NCI-H2107 (cell line): ENCODE results near the gene E2F8.

ENCODE experiments used
- DNase-seq: peaks from one replicate; lab custom pipeline; 2025; lab: John Stamatoyannopoulos, UW

Gene E2F8

GRCh38 chr11:19220903-19221724 lies 19.6 kb downstream of the E2F8 start:
- no peak for DNase-seq

GRCh38 chr11:19218786-19219460 lies 21.8 kb downstream of the E2F8 start:
- no peak for DNase-seq

DNA sequence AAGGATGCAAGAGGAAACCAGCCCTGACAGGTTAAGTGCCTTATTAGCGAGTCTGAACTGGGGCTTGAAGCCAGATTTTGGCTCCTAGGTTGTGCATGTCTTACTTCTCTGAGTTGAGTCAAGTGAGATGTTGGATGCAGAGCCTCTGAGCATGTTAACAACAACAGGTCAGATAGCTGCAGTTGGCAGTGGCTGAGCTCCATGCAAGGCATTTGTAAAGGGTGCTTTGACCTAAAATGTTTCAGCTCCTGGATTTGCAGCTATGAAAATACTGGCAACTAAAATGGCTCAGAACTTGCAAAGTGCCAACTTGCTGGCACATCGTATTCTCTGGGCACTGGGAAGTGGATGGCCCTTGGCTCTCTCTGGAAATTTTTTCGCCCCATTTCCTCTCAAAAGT lies 22.5 kb downstream of the E2F8 start:
- DNase-seq = no peak

DNA sequence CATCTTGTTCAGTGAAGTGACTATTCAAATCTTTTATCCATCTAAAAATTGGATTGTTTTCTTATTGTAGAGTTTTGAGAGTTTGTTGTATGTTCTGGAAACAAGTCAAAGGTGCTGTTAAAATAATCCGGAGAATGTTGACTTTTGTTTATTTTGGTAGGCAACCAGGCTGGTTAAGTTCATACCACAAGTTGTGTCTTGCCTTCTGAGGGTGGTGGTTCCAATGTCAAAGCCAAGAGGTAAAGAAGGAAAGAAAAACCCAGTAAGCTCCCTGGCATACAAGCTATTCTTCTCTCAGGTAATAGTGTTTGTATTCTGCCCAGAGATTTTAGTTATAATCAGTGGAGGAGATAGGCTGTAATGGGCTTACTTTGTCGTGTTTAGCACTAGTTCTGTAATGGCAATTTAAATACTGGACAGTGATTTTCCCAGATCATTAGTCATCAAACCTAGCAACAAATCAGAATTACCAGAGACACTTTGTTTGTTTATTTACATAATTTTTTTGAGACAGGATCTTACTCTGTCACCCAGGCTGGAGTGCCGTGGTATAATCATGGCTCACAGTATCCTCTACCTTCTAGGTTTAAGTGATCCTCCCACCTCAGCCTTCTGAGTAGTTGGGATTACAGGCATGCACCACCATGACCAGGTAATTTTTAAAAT lies 23.9 kb downstream of the E2F8 start:
- DNase-seq = no peak

- DNase-seq = no peak
These were observed 24.7 kb downstream of the E2F8 start for GRCh38 chr11:19216021-19216420.

DNA sequence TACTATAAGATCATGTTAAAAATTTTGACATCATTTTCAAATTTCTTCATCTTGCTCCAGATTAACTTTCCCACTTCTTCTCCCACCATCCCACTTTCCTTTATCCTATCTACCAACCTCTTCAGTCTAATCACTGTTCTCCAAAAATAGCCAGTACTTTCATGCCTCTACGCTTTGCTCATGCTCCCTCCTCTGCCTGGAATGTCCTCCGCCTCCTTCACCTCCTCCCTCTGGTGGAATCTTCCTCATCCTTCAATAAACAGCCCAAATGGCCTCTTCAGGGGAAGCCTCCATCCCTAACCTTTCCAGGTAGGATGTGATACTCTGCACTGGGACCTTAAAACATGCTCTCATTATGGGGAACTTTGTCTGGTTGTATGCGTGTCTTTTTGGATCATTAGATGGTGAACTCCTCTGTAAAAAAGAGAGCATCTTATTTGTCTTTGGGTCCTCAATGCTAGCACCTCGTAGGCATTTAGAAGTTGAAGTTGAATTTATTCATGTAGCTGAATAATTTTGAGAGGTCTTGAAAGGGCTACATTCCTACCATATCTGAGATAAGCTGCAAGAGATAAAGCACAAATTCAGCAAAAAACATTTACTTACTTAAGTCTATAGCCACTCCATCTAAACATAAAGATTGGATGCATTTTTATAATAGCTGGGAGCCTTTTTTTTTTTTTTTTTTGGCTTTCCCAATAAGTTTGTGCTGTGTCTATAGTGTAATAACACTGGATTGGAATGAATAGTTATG lies 31.0 kb downstream of the E2F8 start:
- no peak for DNase-seq

DNA sequence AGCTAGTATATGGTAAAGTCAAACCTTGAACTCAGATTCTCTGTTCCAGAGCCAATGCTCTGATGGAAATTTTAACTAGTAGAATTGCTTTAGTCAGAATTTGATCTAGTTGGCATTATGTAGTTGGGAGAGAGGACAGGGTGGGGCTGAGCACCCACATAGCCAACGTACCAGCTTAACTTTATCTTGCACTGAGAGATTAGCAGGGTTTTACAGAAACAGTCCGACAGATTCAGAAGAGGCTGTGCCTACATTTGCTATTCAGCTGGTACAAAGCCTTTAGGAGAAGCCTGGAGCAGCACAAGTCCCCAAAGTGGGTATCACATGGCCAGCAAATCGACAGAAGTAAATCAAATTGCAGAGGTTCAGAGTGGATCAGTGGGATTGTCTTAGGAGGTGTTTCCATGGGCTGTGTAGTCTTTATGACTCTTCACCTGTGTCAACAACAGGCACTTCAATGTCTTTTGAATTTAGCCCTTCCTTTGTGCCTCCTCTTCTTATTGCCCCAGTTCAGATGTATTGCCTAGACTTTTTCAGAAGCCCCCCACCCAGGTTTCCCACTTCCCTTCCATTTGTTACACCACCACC lies 31.7 kb downstream of the E2F8 start:
- no peak for DNase-seq

DNA sequence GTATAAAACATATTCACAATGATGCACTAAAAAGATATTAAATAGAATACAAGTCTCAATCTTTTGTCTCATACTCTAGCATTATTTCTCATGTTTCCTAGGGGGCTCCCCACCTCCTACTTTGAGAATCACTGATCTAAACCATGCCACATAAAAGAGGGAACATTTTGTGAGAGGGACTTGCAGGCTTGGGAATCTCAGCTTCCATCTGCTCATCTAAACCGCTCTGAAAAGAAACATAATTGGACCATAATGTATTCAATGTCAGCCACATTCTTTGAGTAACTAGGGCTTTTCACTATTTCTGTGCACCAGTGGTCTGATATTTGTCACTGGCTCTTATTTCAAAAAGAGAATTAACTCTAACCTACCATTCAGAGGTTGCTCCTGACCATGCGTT lies 32.6 kb downstream of the E2F8 start:
- no peak for DNase-seq

GRCh38 chr11:19204836-19205235 lies 35.9 kb downstream of the E2F8 start:
- DNase-seq = no peak

- DNase-seq = no peak
These were observed 38.8 kb downstream of the E2F8 start, which contains the start of gene CSRP3 for GRCh38 chr11:19201737-19202605. Gene CSRP3 (minus strand): TSS chr11:19201983. CDS start chr11:19192448, 9,535 bp downstream.

- no peak for DNase-seq
These were observed 40.1 kb downstream of the E2F8 start for GRCh38 chr11:19200410-19201201.

GRCh38 chr11:19199771-19200170 lies 41.0 kb downstream of the E2F8 start:
- DNase-seq = no peak

GRCh38 chr11:19199048-19199447 lies 41.7 kb downstream of the E2F8 start:
- no peak for DNase-seq

DNA sequence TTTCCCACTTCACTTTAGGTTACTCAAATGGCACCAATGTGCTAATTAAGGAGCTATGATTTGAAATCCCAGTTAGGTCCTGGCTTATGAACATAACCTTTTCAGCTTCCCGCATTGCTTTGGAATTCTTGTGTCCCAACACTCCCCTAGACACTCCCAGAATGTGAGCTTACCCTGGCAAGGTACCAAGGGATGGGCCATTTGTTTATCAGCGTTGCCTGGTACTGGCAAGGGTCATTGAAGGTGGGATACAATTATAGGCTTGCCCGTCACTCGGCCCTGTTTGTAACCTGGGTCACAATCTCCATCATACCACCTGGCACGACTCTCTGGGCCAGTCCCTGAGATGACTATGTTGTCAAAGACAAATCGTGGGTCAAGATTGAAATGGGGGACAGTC lies 44.3 kb downstream of the E2F8 start:
- no peak for DNase-seq

- DNase-seq = no peak
These were observed 46.0 kb downstream of the E2F8 start for GRCh38 chr11:19194620-19195308.

DNA sequence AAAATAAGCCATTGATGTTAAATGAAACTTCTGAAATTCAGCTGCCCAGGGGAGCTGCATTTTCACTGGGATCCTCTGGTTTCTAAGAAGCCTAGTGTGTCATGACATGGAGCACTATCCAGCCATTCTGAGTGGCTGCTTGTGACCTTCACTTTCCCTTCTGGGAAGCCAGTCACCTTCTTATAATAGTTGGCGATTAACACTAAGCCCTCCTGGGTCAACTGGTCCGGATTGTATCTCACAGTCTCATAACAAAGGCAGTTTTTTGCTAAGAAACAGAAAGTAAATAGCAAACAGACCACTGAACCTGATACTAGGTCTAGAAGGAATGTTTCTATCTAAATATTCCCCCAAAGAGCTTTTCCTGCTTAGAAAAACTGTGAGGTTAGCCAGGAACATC lies 46.8 kb downstream of the E2F8 start:
- no peak for DNase-seq

GRCh38 chr11:19191530-19192169 lies 49.1 kb downstream of the E2F8 start:
- no peak for DNase-seq

GRCh38 chr11:19187833-19188258 lies 52.9 kb downstream of the E2F8 start:
- no peak for DNase-seq
